ENCODE measurements around the gene GPX2.

- TF ChIP-seq CTCF (IDR thresholded peaks at IDR 0.05; ENCODE audit: insufficient read depth, low read depth, low read length) (no peak), EZH2 (IDR thresholded peaks at IDR 0.05; ENCODE audit: insufficient read depth, low read length) (no peak)
These were observed 13.6 kb downstream of the GPX2 start for GRCh38 chr14:64929014-64929359.
